Measurements from ENCODE around the gene CMTM2.

Gene CMTM2, protein sequence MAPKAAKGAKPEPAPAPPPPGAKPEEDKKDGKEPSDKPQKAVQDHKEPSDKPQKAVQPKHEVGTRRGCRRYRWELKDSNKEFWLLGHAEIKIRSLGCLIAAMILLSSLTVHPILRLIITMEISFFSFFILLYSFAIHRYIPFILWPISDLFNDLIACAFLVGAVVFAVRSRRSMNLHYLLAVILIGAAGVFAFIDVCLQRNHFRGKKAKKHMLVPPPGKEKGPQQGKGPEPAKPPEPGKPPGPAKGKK

DNA sequence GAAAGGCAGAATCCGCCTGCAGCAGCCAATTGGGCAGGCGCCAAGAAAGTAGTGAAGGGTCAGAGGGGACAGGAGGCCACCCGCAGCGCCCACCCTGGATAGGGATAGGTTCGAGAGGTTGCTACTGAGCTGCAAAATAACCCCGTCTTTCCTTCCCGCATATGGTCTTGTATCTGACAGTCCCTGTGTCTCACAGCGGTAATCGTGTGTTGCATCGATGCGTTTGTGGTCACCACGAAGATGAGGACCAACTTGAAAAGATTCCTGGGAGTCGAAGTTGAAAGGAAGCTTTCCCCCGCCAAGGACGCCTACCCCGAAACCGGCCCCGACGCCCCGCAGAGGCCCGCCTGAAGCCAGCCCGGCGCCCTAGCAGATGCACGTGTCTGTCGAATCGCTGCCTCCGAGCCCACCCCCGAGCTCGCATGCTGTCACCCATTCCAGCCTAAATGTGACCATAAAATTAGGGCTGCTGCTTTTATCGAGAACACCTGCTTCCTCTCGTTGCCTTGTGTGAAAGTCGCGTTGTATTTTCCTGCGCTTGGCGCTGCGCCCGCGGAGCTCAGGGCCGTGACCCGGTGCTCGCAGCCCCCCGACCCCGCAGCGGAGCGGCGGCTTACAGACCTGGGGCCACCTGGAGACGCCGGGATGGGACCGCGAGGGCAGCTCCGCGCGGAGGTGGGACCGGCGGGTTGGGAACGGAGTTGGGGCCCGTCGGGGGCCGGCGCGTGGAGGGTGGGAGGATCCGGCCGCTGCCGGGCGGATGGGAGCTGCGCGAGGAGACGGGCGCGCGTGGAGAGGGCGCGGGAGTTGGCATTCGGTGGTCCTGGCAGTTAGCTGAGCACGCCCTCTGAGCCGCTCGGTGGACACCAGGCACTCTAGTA is at the start of gene CMTM2:
Gene CMTM2, plus strand, starts transcription at position 813 of the 881 bp plus-strand sequence. CDS start 145 bp downstream, outside the sequence.
- DNase-seq: no peak

DNA sequence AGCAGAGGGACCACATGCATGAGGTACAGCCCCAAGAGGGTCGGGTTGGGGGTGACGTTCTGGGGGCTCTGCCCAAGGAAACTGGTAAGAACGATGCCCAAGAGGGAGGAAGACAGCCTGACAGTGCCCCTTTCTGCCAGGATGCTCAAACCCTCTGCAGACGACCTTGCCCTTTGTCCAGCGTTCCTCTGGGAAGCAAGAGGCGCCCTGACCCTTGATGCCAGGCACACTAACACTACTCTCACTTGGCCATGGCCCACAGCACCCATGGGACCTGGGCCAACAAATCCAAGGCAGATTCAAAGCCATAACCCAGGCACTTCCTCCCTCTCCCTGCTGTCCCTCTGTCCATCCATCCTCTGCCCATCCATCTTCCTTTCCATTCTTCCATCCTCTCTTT is 49.8 kb upstream of the CMTM2 start:
- no peak for DNase-seq

DNA sequence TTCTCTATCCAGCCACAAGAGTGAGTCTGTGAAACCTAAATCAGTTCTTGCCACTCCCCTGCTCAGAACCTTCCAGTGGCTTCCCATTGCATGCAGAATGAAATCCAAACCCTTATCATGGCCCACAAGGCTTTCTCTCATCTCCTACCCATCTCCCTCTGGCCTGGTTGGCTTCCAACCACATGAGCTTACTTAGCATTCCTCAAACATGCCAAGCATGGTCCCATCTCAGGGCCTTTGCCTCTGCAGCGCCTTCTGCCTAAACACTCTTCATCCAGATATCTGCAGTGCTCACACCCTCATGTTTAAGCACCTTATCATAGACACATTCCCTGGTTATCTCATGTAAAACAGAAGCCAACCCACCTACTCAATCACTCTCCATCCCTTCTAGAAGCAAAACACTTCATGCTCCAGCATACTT is 44.9 kb upstream of the CMTM2 start:
- no peak for DNase-seq

DNA sequence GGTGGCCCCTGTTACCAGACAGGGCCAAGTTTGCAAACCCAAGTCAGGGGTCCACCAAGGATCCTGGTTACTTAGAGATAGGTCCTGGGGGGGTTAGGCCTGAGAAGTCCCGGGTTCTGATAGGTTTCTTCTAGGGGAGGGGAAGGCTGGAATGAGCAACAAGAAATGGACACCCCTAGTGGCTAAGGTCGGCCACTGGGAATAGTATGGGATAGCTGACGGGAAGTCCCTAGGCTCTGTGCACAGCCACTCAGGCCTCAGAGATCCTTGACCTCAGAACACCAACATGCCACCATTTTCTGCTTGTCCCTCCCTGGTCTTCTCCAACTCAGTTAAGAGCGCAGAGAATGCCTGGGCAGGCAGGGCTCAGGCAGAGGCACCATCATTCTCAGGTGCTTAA is 42.7 kb upstream of the CMTM2 start:
- DNase-seq: no peak

DNA sequence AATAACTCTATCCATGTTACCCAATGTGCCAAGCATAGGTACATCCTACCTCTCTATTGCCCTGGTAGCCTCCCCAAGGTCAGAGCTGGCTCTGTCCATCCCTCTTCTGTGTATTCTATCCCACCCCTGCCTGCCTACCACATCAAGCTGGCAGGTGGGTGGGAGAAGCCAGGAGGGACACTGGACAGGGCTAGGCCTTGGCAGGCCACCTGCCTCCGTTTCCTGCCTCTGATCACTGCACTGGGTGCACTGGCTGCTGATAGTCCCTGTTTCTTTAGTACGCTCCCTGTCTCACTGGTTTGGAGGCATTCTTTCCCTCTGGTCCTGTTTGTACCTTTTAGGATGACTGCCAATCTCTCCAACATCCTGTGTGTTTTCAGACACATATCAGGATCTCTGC is 42.0 kb upstream of the CMTM2 start:
- no peak for DNase-seq

DNA sequence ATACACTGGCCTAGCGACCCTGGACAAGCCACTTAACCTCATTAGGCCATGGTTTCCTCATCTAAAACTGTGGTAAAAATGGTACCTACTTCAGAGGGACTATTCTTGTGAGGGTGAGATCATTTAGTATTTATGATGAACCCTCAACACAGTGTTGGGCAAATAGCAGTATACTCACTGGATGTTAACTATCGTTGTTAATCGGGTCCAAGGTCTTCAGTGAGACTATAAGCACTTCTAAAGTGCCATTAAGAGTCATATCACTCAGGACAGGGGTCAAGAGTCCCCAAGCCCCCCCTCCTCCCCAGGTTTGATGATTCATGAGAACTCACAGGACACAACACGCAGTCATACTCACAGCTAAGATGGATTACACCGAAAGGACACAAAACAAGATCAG is 40.4 kb upstream of the CMTM2 start:
- no peak for DNase-seq

DNA sequence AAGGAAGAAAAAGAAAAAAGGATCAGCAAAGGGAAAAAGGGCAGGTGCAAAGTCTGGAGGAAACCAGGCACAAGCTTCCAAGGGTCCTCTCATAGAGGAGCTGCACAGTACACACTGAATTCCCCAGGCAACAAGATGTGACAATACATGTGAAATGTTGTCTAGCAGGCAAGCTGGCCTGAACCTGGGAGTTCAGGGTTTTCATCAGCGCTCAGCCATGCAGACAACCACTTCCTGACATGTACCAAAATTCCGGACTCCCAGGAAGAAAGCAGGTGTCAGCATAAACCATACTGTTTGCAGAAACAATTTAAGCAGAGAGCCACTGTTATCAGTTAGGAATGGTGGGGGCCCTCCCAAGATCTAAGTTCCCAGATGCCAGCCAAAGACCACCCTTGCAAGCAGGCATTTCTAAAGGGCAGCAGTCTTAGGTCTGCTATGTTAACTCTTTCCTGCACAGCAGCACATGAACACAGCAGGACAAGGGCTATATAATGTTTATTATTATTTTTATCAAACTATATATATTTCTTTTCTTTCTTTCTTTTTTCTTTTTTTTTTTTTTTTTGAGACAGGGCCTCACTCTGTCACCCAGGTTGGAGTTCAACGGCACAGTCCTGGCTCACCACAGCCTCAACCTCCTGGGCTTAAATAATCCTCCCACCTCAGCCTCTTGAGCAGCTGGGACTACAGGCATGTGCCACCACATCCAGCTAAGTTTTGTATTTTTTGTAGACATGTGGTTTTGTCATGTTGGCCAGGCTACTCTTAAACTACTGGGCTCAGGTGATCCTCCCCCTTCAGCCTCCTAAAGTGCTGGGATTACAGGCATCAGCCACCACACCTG is 39.4 kb upstream of the CMTM2 start:
- DNase-seq: no peak

DNA sequence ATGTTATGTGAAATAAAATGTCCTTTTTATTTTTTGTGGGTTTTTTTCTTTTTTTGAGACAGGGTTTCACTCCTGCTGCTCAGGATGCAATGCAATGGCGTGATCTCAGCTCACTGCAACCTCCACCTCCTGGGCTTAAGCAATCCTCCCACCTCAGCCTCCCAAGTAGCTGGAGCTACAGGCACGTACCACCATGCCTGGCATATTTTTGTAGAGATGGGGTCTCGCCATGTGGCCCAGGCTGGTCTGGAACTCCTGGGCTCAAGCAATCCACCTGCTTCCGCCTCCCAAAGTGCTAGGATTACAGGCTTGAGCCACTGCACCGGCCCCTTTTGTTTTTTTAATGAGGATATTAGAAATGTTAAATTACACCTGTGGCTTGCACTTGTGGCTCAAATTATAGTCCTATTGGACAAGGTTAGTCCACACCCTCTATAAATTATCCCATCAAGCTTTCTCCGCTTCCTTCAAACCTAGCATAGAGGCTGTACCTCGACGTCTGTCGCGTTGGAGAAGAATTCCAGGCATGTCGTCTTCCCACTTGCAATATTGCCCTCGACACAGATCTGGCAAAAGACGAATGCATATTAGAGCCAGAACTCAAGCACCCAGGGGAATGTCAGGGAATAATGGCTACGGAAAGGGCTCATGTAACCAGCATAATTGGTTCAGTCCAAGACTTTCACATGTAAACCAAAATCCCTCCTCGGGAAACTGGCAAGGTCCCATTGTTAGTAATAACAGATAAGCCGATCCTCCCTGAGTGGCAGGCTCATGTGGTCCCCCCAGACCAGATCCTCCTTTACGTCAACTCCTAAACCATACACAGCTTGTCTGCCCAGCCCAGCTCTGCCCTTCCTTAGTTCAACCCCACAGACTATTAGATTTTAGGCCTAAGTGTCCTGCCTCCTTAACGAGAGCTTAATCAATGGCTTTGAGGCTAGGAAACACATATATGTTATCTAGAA is 37.6 kb upstream of the CMTM2 start:
- DNase-seq: no peak

DNA sequence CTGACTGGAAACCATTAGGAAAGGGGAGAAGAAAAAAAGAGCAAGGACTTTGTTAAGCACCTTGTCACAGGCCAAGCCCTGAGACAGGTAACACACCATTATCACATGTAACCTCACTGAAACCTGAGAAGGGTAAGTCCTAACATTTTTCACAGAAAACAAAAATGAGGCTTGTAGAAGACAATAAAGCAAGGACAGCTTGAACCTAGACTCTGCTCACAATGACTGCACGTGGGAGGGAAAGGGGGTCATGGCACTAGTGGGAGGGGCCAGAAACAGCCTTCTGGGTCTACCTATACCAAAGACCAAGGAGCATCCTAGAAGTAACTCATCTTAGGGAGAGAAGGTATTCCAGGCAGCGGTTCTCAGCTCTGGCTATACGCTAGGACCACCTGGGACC is 36.9 kb upstream of the CMTM2 start:
- no peak for DNase-seq

DNA sequence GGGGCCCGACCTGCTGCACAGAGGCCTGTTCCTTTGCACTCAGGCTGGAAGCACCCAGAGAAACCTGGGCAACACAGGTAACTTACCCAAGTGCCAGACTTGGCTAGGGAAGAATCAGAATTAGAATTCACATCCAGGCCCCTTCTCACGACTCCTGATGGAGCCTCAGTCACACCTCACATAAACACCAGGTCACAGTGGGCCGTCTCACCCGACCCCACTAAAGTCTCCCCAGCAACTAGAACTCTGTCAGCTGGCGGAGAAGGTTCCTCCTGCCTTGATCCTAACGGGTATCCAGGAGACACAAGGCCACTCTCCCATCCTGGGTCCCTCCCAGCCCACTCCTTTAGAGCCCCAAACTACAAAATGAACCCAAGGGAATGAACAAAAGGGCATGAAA is 35.7 kb upstream of the CMTM2 start:
- no peak for DNase-seq

DNA sequence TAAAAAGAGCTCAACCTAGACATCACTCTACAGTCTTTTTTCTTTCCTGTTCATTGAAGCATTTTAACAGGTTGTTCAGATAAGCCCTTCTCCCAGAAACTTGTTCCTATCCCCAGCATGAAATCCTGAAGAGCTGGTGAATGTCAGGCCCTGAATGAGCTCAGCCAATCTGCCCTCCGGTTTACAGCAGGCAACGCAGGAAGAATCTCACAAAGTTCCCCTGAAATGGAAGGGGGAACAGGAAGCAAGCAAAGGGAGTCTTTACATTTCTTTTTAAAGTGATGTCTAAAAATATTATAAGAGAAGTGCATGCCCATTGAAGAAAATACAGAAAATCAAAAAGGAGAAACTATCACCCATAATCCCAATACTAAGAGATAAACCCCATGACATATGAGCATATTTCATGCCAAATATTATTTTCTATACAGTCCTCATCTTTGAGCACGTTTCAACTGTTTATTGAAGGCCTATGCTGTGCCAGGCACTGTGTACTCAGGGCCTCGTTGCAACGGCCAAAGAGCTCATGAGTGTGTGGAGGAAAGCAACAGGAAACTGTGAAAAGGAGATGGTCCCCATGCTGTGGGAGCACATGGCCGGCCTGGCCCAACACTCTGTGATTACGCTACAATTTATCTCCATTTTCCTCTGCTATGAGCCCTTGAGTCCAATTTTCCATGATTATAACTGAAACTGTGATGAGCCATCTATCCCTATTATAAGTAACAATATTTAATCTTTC is 35.1 kb upstream of the CMTM2 start:
- DNase-seq: no peak

DNA sequence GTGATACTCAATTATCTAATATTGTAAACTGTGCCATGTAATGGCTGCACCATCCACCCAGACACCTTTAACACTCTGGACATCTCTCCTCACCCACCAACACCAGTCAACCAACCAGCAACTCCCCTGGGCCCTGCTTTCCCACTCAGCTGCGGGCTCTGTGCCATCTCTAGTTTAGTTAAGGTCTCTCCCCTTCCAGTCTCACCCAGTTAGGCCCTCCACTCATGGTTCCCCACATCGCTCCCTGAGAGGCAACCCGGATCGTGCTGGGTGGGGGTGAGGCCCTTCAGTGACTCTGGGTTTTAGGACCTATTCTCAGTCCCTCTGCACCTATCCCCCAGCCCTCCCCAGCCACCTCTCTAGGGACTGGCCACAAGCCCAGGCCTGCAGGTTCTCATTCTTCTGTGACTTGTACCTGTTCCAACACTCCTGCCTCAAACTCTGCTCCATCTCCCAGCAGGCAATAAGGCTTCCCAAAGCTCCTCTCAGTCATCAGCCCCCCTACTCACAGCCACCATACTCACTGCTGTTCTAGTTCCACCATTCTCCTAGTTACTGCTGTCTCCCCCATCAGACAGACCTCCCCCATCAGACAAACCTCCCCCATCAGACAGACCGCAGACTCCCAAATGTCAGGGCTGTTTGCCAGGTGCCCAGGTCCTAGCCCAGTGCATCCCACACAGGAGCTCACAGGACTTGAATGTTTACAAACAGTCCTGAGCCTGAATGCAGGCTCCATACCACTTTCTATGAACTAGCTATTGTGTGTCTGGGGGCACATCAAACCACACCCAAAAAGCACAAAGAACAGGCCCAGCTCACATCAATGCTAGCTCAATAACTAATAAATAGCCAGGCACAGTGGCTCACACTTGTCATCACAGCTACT is 31.9 kb upstream of the CMTM2 start:
- no peak for DNase-seq

DNA sequence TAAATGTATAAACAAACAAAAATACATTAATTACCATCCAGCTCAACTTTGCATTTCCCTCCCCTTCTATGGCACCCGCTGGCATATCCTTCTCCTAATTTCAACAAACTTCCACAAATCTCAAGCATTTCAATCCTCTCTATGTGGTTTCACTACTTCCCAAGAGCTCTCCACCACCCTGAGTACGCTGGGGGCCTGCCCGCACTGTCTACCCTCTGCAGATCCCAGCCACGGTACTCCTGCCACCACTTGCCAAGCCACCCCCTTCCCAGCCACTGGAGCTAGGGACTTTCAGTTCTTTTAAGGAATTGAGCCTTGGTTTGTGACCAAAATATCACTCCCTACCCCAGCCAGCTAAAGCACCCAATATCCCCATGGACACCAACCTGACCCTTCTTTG is 31.2 kb upstream of the CMTM2 start:
- DNase-seq: no peak

DNA sequence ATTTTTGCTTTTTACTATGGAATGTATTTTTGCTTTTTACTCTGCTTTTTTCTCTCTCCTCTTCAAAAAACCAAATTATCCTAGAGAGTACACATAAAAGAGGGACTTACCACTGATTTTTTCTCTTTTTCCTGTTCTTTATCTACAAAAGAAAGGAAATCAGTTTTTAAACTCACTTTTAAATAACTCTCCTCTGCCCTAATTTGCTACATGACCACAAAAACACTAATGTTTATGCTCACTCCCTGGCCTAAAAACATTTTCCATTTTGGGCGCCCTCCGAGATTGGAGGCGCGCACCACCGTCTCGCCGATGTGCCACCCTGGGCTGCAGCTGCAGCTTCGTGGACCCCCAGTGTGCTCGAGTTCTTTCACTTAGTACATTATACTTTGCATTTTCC is 30.4 kb upstream of the CMTM2 start:
- DNase-seq: no peak

DNA sequence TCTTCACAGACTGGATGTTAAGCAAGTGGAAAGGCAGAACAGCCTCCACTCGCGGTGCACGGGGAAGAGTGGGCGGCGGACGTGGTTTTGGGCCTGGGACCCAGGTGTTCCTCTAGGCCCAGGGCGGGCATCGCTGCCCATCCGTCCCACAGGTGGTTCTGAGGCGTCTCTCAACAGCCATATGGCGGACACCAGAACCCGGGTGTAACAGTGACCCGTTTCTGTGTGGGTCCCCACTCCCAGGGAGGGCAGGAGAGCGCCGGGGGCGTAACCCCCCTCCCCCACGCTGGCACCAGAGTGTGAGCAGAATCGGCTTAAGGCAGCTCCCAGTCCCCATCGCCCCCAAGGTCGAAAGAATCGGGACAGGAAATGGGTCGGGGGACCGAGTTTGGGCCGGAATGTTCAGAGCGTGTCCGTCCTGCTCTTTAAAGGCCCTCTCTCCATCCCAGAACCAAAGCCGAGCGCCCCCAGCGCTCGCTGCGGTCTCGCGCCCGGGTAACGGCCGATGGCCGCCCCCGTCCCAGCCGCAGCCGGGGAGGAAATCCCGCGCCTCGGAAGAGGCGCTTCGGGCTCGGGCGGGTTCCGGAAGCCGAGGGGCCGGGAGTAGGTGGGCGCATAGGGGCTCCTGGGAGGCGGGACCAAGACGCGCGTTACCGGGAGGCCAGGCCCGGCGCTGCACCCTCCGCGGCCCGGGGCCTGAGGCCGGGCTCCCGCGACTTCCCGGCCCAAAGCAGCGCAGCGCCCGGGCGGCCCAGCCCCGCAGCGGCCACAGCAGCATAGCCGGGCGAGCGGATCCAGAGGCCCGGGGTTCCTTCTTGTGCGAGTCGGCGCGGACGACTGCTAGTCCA is 29.8 kb upstream of the CMTM2 start, which contains the start of gene TK2:
Gene TK2, minus strand, starts transcription at position 839 of the 848 bp plus-strand sequence. Its CDS starts 61 bp downstream, at position 778.
- no peak for DNase-seq

DNA sequence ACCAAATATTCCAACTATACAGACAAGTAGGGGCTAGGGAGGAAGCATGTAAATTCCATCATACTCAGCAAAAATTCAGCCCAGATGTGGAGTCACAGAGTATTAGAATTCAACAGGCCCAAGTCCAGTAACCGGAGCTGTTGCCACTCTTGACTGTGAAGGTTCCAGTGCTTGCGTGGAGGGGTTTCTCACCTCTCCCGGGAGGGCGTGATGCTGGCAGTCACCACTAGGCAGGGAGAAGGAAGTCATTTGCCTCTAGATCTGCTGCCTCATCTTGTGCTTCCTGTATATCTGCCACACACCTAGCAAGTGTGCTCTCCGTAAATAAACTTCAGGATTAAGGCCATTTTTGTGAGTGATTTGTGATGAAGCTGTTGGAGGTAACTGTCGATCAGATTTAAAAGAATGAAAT is 27.9 kb upstream of the CMTM2 start:
- no peak for DNase-seq

DNA sequence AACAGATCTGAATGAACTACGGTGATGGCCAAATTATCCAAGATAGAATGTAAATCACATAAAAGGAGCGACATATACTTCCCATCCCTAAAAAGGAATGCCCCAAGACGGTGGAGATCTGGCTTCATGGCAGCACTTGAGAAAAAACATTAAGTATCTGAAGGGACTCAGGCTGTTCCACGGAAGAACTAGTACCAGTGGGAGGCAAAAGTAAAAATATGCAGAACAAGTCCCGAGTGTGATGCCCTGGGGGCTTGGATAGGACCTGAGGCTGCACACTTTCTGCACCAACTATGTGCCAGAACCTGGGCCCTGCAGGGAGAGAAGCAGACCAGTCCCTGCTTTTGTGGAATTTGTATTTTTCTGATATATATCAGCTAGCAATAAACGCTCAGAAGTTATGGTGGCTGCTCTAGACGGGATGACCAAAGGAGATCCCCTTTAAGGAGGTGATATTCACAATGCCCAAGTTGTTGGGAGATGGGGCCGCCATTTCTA is 27.4 kb upstream of the CMTM2 start:
- DNase-seq: no peak

DNA sequence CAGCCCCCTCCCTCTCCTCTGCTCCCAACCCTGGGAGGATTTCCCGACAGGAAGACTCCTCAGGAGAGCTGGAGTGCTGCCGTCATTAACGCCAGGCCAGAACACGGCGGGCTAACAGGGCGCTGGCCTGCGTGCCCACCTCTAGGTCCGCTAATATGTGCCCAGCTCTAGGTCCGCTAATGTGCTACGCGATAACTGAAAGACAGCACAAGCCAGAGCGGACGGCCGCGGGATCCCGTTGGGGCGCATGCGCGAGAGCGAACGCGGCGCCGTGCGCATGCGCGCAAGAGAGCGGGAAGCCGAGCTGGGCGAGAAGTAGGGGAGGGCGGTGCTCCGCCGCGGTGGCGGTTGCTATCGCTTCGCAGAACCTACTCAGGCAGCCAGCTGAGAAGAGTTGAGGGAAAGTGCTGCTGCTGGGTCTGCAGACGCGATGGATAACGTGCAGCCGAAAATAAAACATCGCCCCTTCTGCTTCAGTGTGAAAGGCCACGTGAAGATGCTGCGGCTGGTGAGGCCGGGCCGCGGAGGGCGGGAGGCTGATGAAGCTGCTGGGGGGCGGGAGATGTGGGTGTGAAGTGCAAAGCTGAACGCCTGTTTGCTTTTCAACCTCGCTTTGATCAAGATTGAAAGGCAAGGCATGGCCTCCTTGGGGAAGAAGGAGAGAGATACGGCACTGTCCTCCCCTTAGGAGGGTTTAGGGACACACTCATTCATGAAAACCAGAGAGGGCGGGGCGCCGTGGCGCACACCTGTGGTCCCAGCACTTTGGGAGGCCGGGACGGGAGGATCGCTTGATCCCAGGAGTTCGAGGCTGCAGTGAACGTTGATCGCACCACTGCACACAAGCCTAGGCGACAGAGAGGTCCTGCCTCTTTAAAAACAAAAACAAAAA is 26.7 kb upstream of the CMTM2 start, which contains the start of gene CKLF:
Gene CKLF, plus strand, starts transcription at position 291 of the 892 bp plus-strand sequence. Its CDS starts 140 bp downstream, at position 431.
- DNase-seq: no peak
